Vagina (tissue), 2 donors: ENCODE results near the gene SOSTDC1. TPM values are rescaled to one million over a fixed set of nuclear protein-coding genes. Genes with fewer than 3 reads are reported as not detected.
"Not testable (repeated sequence)": the region's sequence is repeated elsewhere in the genome, so short reads cannot be mapped to it uniquely, and the experiment has no call there.

Source experiments
- DNase-seq, 2 donors: peaks; one replicate each; pipeline ENCODE4 v3.0.0-alpha.2; 2017; ENCODE audit errors: extremely low spot score in 2 of 2
- H3K27ac ChIP-seq: fragments of 200-600 bp; sonication (generic); one replicate; pipeline ENCODE4 v1.5.1; 2019
- H3K27me3 ChIP-seq: fragments of 200-600 bp; sonication (generic); one replicate; pipeline ENCODE4 v1.5.1; 2019
- H3K36me3 ChIP-seq, 2 donors: fragments of 200-600 bp; sonication (generic); one replicate each; pipeline ENCODE4 v1.5.1; 2017 to 2019
- H3K4me1 ChIP-seq: fragments of 200-600 bp; sonication (generic); one replicate; pipeline ENCODE4 v1.5.1; 2019
- H3K4me3 ChIP-seq, 2 donors: fragments of 200-600 bp; sonication (generic); 1 replicate in 1 of 2; 2 replicates in 1 of 2; pipeline ENCODE4 v1.5.1; 2016 to 2019
- H3K9me3 ChIP-seq: fragments of 200-600 bp; sonication (generic); one replicate; pipeline ENCODE4 v1.5.1; 2019
- CTCF ChIP-seq, 3 experiments: fragments of 450-650 bp in 2 of 3; fragments of 200-600 bp in 1 of 3; sonication (generic) in 1 of 3; IDR thresholded peaks; one replicate each; pipeline ENCODE4 v1.5.1; 2017 to 2019; ENCODE audit warnings: antibody characterized with exemption in 3 of 3, mild to moderate bottlenecking in 2 of 3, moderate library complexity in 2 of 3
- POLR2A ChIP-seq, 2 donors: fragments of 450-650 bp; IDR thresholded peaks; one replicate each; pipeline ENCODE4 v1.6.1; 2017; ENCODE audit warnings: antibody characterized with exemption in 2 of 2, mild to moderate bottlenecking in 2 of 2, moderate library complexity in 2 of 2
- POLR2AphosphoS5 ChIP-seq, 2 donors: sonication (generic); formaldehyde crosslinking; IDR thresholded peaks; one replicate each; pipeline ENCODE4 v1.9.0; 2017; ENCODE audit warnings: antibody characterized with exemption in 2 of 2, mild to moderate bottlenecking in 2 of 2, low read depth in 1 of 2; ENCODE audit not compliant: insufficient read depth in 1 of 2
- intact Hi-C: fragments of 100-400 bp; cut with DNase I; formaldehyde crosslinking; loops from one replicate; pipeline ENCODE4 v1.15.1; 2023
- total RNA-seq: library from RNA; depleted of rRNA; stranded (reverse); fragments of >200 nt; gene quantifications from one replicate; pipeline ENCODE4 v1.2.3, GENCODE V29; 2016

Gene SOSTDC1
- total RNA-seq, 1 donor from 2014 or later = 5.9 TPM

- Histone ChIP-seq H3K4me1 (no peaks in the 10 kb centered on the region), H3K27me3 (no peaks in the 10 kb centered on the region), H3K36me3 (no peaks in the 10 kb centered on the region), H3K27ac (no peak overlapping the region), H3K9me3 (no peaks in the 10 kb centered on the region), H3K4me3 (no peak overlapping the region)
- intact Hi-C loops = no loop called here
- no peak for TF ChIP-seq CTCF (IDR thresholded peaks at IDR 0.05)
- TF ChIP-seq POLR2A (IDR thresholded peaks at IDR 0.05) = no peak
- no peak for TF ChIP-seq POLR2AphosphoS5 (IDR thresholded peaks at IDR 0.05; ENCODE audit: insufficient read depth in 1 of 2, low read depth in 1 of 2)
- no peak for DNase-seq
These were observed 44.3 kb upstream of the SOSTDC1 start for GRCh38 chr7:16509829-16510228.

- H3K27ac ChIP-seq, H3K36me3 ChIP-seq, H3K27me3 ChIP-seq, intact Hi-C loops, DNase-seq, H3K4me3 ChIP-seq, H3K4me1 ChIP-seq, H3K9me3 ChIP-seq: not testable (repeated sequence)
These were observed 40.9 kb upstream of the SOSTDC1 start for GRCh38 chr7:16506422-16506821.

- Histone ChIP-seq H3K4me3 (no peak overlapping the region), H3K27me3 (no peaks in the 10 kb centered on the region), H3K9me3 (no peaks in the 10 kb centered on the region), H3K4me1 (no peaks in the 10 kb centered on the region), H3K36me3 (no peaks in the 10 kb centered on the region), H3K27ac (no peak overlapping the region)
- DNase-seq = no peak
- intact Hi-C loops = no loop called here
- TF ChIP-seq POLR2A (IDR thresholded peaks at IDR 0.05) = no peak
- TF ChIP-seq CTCF (IDR thresholded peaks at IDR 0.05) = no peak
- no peak for TF ChIP-seq POLR2AphosphoS5 (IDR thresholded peaks at IDR 0.05; ENCODE audit: insufficient read depth in 1 of 2, low read depth in 1 of 2)
These were observed 38.5 kb upstream of the SOSTDC1 start for GRCh38 chr7:16504019-16504418.

- TF ChIP-seq POLR2AphosphoS5 (IDR thresholded peaks at IDR 0.05; ENCODE audit: insufficient read depth in 1 of 2, low read depth in 1 of 2) (no peak), CTCF (IDR thresholded peaks at IDR 0.05) (no peak), POLR2A (IDR thresholded peaks at IDR 0.05) (no peak)
- no peak for DNase-seq
- Histone ChIP-seq H3K27me3 (no peaks in the 10 kb centered on the region), H3K36me3 (no peaks in the 10 kb centered on the region), H3K4me1 (no peaks in the 10 kb centered on the region), H3K9me3 (no peaks in the 10 kb centered on the region), H3K4me3 (no peak overlapping the region), H3K27ac (no peak overlapping the region)
- intact Hi-C loops = no loop called here
These were observed 36.8 kb upstream of the SOSTDC1 start for GRCh38 chr7:16502303-16502702.

GRCh38 chr7:16498122-16498521 is 32.6 kb upstream of the SOSTDC1 start:
- no peaks in the 10 kb centered on the region for H3K27me3 ChIP-seq
- no peaks in the 10 kb centered on the region for H3K36me3 ChIP-seq
- DNase-seq = no peak
- intact Hi-C loops = no loop called here
- no peaks in the 10 kb centered on the region for H3K9me3 ChIP-seq
- no peak overlapping the region for H3K27ac ChIP-seq
- H3K4me1 ChIP-seq = no peaks in the 10 kb centered on the region
- no peak for TF ChIP-seq POLR2A (IDR thresholded peaks at IDR 0.05)
- no peak for TF ChIP-seq POLR2AphosphoS5 (IDR thresholded peaks at IDR 0.05; ENCODE audit: insufficient read depth in 1 of 2, low read depth in 1 of 2)
- TF ChIP-seq CTCF (IDR thresholded peaks at IDR 0.05) = no peak
- H3K4me3 ChIP-seq = no peak overlapping the region
